ENCODE measurements around the gene NCL.

NCL gene

DNA sequence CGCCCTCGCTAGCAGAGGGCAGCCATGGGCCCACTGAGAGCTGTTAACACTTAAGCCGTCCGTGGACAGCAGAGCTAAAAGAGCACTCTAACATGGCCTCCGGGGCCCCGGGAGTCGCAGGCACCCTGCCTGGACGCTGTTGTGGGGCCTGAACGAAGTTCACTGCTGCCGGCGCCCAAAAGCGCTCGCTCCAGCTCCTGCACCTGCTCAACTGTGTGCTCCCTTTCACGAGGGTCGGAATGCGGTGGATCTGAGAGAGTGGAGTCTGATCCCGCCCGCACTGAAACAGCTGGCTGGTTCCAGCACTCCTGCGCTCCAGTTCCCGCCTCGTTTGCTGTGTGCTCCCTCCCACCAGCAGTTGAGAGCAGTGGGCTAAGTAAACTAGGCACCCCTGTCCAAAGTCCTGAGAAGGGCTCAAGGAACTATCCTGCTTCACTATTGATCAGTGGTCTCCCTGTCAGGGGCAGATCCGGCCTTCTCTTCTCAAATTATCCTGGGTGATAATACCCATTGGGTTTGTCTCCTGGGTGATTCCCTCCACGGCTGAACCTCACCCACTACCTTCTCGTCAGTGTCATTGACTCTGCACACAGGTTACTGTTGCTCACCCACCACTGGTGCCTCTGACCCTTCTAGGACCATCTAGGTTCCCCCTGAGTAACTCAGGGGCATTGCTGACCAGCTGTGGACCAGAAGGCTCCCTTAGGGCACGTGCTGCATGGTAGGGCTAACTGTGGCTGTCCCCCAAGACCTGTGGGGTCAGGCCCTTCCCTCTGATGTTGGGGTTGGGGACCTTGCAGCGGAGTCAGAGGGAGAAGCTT, 45.3 kb downstream of the NCL start:
- no peak overlapping the region for H3K27ac ChIP-seq
- TF ChIP-seq, protein P1, sequence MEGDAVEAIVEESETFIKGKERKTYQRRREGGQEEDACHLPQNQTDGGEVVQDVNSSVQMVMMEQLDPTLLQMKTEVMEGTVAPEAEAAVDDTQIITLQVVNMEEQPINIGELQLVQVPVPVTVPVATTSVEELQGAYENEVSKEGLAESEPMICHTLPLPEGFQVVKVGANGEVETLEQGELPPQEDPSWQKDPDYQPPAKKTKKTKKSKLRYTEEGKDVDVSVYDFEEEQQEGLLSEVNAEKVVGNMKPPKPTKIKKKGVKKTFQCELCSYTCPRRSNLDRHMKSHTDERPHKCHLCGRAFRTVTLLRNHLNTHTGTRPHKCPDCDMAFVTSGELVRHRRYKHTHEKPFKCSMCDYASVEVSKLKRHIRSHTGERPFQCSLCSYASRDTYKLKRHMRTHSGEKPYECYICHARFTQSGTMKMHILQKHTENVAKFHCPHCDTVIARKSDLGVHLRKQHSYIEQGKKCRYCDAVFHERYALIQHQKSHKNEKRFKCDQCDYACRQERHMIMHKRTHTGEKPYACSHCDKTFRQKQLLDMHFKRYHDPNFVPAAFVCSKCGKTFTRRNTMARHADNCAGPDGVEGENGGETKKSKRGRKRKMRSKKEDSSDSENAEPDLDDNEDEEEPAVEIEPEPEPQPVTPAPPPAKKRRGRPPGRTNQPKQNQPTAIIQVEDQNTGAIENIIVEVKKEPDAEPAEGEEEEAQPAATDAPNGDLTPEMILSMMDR (conservative IDR thresholded peaks at IDR 0.05): no peak
- no peak for TF ChIP-seq ZFX (IDR thresholded peaks at IDR 0.05)

DNA sequence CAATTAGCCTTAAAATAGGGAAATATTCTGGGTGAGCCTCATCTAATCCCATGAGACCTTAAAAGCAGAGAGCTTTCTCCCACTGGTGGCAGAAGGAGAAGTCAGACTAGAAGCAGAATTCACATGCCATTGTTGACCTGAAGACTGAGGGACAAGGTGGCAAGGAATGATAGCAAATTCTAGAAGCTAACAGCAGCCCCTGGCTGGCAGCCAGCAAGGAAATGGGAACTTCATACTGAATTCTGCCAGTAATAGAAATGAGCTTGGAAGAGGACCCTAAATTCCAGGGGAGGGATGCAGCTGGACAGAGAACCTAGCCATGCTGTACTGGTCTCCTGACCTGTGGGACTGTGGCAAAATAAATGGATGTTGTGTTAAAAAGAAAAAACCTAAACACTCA, 49.3 kb downstream of the NCL start:
- H3K27ac ChIP-seq: no peak overlapping the region
- TF ChIP-seq, protein P1 (conservative IDR thresholded peaks at IDR 0.05): no peak
- no peak for TF ChIP-seq ZFX (IDR thresholded peaks at IDR 0.05)

- no peak overlapping the region for H3K27ac ChIP-seq
- TF ChIP-seq, protein P1 (conservative IDR thresholded peaks at IDR 0.05): no peak
- no peak for TF ChIP-seq ZFX (IDR thresholded peaks at IDR 0.05)
Measured at GRCh38 chr2:231413921-231414476, 50.3 kb downstream of the NCL start.

GRCh38 chr2:231413456-231413855, 50.8 kb downstream of the NCL start:
- no peak overlapping the region for H3K27ac ChIP-seq
- TF ChIP-seq, protein P1 (conservative IDR thresholded peaks at IDR 0.05): no peak
- no peak for TF ChIP-seq ZFX (IDR thresholded peaks at IDR 0.05)

DNA sequence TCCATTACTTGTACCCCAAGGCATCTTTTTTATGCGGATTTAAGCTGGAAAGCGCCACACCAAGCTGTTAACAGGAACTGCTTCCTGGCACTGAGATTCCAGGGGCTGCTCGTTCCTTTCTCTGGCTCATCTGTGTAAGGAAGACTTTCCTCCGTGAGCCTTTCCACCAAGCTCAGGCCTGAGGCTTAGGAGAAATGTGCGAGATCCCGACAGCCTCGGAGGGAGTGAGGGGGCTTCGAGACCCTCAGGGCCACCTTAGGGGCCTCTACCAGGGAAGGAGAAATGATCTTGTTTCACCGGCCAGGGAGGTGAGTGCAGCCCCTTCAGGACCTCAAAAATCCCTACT, 51.7 kb downstream of the NCL start:
- no peak overlapping the region; the same call in 1 of the 2 replicates for H3K27ac ChIP-seq
- no peak for TF ChIP-seq ZFX (IDR thresholded peaks at IDR 0.05)
- TF ChIP-seq, protein P1 (conservative IDR thresholded peaks at IDR 0.05): no peak; the same call in 1 of the 2 replicates

DNA sequence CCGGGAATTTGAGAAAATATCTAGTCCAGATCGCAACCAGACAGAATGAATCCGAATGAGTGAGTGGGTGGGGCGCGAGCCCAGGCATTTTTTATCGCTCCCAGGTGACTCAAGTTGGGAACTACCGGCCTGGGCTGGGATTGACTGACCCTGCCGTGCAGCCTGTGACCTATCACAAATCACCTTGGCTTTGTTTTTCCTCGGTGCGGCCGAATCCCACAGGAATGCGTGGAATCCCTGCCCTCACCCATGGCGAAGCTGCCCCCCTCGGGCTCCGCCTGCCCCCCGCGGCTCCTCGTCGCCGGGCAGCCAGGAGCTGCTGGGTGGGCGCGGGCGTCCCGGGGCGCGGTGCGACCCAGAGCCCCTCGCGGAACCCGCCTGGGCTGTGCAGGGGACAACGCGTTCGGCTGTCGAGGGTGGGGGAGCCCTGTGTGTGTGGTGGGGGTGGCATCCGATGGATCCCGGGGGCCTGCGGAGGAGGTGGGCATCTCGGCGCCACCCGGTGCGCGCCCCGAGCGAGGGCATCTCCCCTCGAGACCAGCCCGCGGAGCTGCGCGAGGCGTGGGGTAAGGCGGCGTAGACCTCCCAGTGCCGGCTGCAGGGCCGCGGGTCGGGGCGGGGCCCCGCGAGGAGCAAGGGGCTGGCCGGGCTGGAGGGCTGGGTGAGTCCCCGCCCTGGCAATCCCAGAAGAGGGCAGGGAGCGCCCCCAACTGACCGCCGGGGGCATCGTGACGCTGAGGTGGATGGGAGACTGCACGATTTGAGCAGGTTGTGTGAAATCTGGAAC, 52.3 kb downstream of the NCL start:
- TF ChIP-seq, protein P1 (conservative IDR thresholded peaks at IDR 0.05): peak; percentile 70
- TF ChIP-seq ZFX (IDR thresholded peaks at IDR 0.05): no peak
- peak overlapping the region; percentile 11; the same call in 1 of the 2 replicates for H3K27ac ChIP-seq

DNA sequence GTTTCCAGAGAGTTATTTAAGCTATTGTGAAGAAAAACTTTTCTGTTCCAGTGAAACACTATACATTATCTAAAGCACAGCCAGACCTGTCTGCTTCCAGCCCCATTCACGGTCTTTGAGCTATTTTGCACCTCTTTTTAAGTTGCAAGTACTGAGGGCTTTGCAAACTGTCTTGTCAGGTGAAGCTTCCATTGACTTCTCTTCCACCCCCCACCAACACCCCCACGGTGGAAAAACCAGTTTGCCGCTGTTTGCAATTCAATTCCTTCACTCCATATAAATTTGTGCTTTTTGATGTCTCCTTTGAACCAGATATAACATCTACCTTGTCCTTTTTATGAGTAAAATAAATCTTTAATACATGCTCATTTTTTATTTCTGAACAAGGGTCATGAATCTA, 53.0 kb downstream of the NCL start:
- TF ChIP-seq, protein P1 (conservative IDR thresholded peaks at IDR 0.05): no peak
- no peak for TF ChIP-seq ZFX (IDR thresholded peaks at IDR 0.05)
- H3K27ac ChIP-seq: no peak overlapping the region

Measured in C4-2B (cell line).